ENCODE results near the gene PADI6.

PADI6 gene

DNA sequence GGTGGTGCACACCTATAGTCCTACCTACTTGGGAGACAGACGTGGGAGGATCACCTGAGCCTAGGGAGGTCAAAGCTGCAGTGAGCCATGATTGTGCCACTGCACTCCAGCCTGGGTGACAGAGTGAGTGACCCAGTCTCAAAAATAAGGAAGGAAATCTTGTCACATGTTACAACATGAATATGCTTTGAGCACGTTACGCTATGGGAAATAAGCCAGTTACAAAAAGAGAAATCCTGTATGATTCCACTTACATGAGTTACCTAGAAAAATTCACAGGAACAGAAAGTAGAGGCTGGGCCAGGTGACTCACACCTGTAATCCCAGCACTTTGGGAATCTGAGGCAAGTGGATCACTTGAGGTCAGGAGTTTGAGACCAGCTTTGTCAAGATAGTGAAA is 6.7 kb upstream of the PADI6 start:
- Histone ChIP-seq H3K4me3 (no peak overlapping the region), H3K27ac (no peak overlapping the region), H3K27me3 (peaks cover 0 to 68% of the 10 kb centered on the region in 2 donors), H3K9me3 (no peaks in the 10 kb centered on the region), H3K4me1 (no peaks in the 10 kb centered on the region), H3K36me3 (no peaks in the 10 kb centered on the region)
- intact Hi-C loops (cut with DNase I; ENCODE audit: low total_unique reads): no loop called here
- no peak for DNase-seq
- TF ChIP-seq, protein P1, sequence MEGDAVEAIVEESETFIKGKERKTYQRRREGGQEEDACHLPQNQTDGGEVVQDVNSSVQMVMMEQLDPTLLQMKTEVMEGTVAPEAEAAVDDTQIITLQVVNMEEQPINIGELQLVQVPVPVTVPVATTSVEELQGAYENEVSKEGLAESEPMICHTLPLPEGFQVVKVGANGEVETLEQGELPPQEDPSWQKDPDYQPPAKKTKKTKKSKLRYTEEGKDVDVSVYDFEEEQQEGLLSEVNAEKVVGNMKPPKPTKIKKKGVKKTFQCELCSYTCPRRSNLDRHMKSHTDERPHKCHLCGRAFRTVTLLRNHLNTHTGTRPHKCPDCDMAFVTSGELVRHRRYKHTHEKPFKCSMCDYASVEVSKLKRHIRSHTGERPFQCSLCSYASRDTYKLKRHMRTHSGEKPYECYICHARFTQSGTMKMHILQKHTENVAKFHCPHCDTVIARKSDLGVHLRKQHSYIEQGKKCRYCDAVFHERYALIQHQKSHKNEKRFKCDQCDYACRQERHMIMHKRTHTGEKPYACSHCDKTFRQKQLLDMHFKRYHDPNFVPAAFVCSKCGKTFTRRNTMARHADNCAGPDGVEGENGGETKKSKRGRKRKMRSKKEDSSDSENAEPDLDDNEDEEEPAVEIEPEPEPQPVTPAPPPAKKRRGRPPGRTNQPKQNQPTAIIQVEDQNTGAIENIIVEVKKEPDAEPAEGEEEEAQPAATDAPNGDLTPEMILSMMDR (IDR thresholded peaks at IDR 0.05): no peak

DNA sequence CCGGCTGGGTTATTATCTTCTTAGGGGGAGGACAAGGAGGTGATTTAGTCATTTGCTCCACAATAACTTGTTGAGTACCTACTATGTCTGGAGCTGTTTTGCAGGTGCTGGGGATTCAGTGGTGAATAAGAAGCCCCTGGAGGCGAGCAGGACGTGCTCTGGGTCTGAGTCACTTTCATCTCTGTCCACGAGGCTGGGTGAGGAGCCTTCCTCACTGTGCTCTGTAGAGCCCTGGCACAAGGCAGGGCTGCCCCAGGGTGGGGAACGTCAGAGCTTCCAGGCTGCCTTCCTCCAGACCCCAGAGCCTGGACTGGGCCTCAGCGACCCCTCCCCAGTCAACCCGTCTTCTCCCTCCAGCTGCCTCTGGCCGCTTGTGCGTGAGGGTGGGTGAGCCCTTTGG is 2.5 kb upstream of the PADI6 start:
- Histone ChIP-seq H3K9me3 (no peaks in the 10 kb centered on the region), H3K4me1 (no peaks in the 10 kb centered on the region), H3K36me3 (no peaks in the 10 kb centered on the region), H3K27me3 (peaks cover 0 to 75% of the 10 kb centered on the region in 2 donors), H3K27ac (no peak overlapping the region), H3K4me3 (no peak overlapping the region)
- TF ChIP-seq, protein P1 (IDR thresholded peaks at IDR 0.05): no peak
- DNase-seq: no peak
- intact Hi-C loops (cut with DNase I; ENCODE audit: low total_unique reads): no loop called here

DNA sequence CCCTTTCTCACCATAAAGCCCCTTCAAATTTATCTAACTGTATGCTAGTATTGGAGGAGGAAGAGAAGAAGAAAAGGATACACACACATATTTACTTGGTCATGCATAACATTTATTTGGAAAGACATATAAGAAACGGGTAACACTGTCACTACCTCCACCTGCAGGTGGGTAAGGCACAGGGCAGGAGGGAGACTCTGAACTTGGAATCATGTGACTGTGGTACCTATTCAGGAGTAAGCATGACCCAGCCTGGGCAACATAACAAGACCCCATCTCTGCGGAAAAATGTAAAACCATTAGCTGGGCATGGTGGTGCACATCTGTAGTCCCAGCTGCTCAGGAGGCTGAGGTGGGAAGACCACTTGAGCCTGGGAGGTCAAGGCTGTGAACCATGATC is 1.4 kb upstream of the PADI6 start:
- no peak overlapping the region for H3K27ac ChIP-seq
- TF ChIP-seq, protein P1 (IDR thresholded peaks at IDR 0.05): no peak

DNA sequence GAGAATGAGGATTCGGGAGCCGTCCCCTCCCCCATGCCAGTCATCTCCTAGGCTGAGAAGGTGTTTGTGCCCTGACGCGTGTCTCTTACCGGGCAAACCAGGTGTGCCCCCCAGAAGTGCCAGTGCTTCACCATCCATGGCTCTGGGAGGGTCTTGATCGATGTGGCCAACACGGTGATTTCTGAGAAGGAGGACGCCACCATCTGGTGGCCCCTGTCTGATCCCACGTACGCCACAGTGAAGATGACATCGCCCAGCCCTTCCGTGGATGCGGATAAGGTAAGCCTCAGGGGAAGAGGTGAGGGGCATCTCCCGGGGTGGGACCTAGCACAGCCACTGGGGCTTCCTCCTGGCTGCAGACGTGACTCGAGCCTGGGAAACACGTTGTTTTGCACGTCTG is 959 bp downstream of the PADI6 start:
- H3K4me3 ChIP-seq: no peak overlapping the region
- H3K27ac ChIP-seq: no peak overlapping the region
- no peaks in the 10 kb centered on the region for H3K4me1 ChIP-seq
- DNase-seq: no peak
- intact Hi-C loops (cut with DNase I; ENCODE audit: low total_unique reads): no loop called here
- peaks cover 0 to 61% of the 10 kb centered on the region in 2 donors for H3K27me3 ChIP-seq
- no peaks in the 10 kb centered on the region for H3K36me3 ChIP-seq
- H3K9me3 ChIP-seq: no peaks in the 10 kb centered on the region
- TF ChIP-seq, protein P1 (IDR thresholded peaks at IDR 0.05): no peak

More for the DNA sequence above, 1.4 kb upstream of the PADI6 start:
- DNase-seq: no peak
- no peaks in the 10 kb centered on the region for H3K9me3 ChIP-seq
- intact Hi-C loops (cut with DNase I; ENCODE audit: low total_unique reads): no loop called here
- no peaks in the 10 kb centered on the region for H3K36me3 ChIP-seq
- peaks cover 0 to 71% of the 10 kb centered on the region in 2 donors for H3K27me3 ChIP-seq
- H3K4me1 ChIP-seq: no peaks in the 10 kb centered on the region
- H3K4me3 ChIP-seq: no peak overlapping the region

DNA sequence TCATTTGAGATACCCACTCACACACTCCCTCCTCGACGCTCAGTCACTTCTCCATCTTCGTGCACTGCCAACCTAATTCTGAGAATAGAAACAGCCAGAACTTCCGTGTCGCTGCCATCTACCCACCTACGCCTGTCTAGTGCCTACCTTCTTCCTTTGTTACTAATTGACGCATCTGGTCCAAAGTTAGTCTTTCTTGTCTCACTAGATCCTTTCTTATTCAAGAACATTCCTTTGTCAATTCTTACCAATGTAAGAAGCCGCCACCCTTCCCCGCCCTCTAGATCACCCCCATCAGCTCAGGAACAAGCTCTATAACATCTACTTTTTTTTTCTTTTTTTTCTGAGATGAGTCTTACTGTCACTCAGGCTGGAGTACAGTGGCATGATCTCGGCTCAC is 3.7 kb downstream of the PADI6 start:
- Histone ChIP-seq H3K4me3 (no peak overlapping the region), H3K4me1 (no peaks in the 10 kb centered on the region), H3K27ac (no peak overlapping the region), H3K36me3 (no peaks in the 10 kb centered on the region), H3K9me3 (no peaks in the 10 kb centered on the region), H3K27me3 (peaks cover 0 to 68% of the 10 kb centered on the region in 2 donors)
- TF ChIP-seq, protein P1 (IDR thresholded peaks at IDR 0.05): no peak
- intact Hi-C loops (cut with DNase I; ENCODE audit: low total_unique reads): no loop called here
- DNase-seq: no peak

DNA sequence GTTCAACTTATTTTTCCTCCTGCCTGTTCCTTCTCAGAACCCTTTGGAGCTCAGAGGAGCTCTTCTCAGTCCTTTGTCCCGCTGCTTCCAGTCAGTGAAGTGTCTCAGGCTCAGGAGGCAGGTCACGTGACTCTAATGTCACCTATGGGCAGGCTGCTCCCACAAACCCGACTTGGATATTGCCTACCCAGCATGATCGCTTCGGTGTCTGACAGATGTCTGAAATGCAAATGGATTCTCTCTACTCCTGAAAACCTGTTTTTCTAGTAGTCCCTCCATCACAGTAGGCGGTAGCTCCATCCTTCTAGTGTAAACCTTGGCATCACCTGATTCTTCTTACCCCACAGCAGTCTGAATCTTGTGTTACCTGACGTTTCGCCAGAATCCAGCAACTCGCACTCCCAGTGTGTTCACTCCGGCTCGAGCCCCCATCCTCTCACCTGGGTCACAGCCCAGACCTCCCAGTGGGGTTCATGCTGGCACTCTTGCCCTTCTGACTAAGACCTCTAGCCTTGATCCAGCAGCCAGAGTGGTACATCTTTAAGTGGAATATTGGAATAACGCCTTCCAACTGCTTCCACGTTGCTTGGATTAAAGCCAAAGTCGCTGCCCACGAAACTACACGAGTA is 5.4 kb downstream of the PADI6 start:
- intact Hi-C loops (cut with DNase I; ENCODE audit: low total_unique reads): no loop called here
- Histone ChIP-seq H3K4me3 (no peak overlapping the region), H3K9me3 (no peaks in the 10 kb centered on the region), H3K27ac (no peak overlapping the region), H3K36me3 (no peaks in the 10 kb centered on the region), H3K4me1 (no peaks in the 10 kb centered on the region), H3K27me3 (peaks cover 0 to 66% of the 10 kb centered on the region in 2 donors)
- no peak for DNase-seq
- TF ChIP-seq, protein P1 (IDR thresholded peaks at IDR 0.05): no peak
